GM19023 (cell line): ENCODE results near the gene STIMATE.

Experiments used
- ATAC-seq: cut with Tn5 transposase; IDR thresholded peaks from one replicate; pipeline ENCODE4 v1.9.1; 2021; ENCODE audit warnings: mild to moderate bottlenecking, moderate library complexity; ENCODE audit not compliant: unreplicated experiment

Gene STIMATE

GRCh38 chr3:52871761-52872160 lies 25.6 kb downstream of the STIMATE start:
- ATAC-seq = no peak

DNA sequence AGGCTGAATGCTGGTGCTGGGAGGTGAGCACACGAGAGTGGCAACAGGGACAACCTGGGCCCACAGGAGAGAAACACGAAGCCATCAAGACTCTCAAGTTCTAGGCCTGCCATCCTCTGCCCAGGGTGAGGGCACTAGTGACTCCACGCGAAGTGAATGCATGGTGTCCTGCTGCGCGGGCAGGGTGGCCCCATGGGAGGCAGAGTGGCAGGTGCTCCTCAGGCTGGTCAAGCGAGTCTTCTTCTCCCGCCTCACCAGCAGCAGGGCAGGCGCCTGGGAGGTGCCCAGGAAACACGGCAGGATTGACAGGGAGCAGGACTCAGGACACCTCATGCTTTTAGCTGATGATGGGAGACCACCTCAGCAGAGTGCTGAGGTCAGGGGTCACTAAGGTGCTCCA lies 26.9 kb downstream of the STIMATE start:
- ATAC-seq = no peak

DNA sequence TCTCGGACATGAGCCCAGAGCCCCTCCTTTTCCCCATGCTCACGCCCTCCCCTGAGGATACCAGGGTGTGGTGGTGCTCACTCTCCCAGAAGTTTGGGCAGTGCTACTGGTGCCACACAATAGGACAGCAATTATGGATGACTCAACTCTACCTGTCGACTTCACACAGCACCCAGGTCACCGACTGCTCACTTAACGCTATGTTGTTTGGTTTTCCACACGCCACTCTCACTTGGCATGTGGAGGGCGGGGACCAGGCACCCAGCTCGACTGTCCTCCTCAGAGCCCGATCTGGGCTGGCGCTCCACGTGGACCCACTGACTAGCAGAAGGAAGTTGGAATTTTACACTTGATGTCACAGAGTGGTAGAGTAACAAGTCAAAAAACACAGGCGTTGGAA lies 30.9 kb downstream of the STIMATE start:
- no peak for ATAC-seq

DNA sequence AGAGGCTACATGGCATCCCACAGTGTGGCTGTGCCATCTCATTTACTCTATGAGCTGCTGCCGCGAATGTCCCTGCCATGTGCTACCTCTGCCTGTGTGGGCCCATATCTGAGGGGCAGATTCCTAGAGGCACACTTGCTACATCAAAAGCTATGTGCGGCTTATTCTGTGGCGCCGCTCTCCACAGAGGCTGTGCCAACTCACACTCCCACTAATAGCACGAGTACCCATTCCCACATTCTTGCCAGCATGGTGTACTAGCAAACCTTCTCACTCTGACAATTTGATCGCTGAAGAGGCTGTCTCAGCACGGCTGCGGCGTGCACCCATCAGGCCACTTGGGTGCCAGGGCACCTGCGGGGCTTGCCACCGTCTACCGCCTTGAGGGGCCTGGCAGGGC lies 31.4 kb downstream of the STIMATE start:
- ATAC-seq = no peak

DNA sequence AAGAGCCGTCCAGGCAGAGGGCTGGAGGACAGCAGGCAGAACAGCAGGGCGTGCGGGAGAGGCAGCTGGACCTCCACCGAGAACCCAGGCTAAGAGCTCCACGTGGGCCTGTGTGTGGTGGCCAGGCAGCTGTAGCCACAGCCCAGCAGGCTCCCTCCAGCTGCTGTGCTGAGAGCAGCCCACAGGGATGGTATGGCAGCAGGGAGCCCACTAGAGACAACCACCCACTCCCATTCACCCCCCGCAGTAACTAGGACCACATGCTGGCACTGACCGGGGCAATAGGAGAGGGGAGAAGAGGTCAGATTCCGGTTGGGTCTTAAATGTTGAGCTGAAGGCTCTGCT lies 37.0 kb downstream of the STIMATE start:
- ATAC-seq = no peak

GRCh38 chr3:52859686-52860423 lies 37.5 kb downstream of the STIMATE start:
- no peak for ATAC-seq

DNA sequence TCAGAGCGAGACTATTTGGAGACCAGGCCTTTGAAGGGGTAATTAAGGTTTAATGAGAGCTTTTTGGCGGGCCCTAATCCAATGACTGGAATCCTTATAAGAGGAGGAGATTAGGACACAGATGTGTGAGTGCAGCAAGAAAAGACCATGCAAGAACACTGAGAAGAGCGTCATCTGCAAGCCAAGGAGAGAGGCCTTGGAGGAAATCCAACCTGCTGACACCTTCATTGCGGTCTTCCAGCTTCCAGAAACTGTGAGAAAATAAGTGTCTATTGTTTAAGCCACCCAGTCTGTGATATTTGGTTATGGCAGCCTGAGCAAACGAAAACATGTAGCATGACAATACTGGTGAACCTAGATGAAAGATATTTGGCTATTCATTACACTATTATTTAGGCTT lies 39.5 kb downstream of the STIMATE start:
- no peak for ATAC-seq

DNA sequence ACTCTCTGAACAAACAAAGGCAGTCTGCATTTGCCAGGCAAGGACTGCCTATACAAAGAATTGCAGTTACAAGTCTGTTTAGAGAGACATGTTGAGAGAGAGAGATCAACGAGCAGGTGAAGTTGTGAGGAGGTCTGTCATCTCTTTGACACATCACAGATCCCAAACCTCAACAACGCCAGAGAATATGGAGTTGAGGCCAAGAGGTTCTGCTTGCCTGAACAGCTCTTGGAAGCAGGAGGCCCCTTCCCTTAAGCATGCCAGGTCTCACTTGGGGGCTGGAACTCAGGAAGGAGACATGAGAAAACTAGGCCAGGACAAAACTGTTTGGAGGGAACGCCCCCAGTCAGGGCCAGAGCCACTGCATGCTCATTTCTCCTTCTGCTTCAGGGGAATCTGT lies 40.2 kb downstream of the STIMATE start:
- no peak for ATAC-seq

GRCh38 chr3:52856666-52857065 lies 40.7 kb downstream of the STIMATE start:
- no peak for ATAC-seq

GRCh38 chr3:52854013-52854412 lies 43.3 kb downstream of the STIMATE start:
- ATAC-seq = no peak

GRCh38 chr3:52852419-52852818 lies 44.9 kb downstream of the STIMATE start:
- ATAC-seq = no peak

DNA sequence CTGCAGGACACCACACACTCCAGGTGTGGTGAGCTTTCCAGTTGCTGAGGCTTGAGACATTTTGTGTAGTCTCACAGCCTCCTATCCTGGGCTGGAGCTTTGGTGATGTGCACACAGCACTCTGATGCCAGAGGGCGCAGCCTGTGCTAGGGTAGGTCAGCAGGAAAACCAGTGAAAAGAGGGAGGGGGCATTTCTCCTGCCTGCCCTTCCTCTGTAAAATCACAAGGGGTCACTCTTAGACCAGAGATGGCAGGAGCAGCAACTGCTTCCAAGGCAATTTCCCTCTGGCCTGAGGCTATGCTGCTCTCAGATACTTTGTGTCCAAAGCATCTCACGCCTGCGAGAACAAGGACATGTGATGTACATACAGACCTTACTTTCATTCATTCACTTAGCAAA lies 46.0 kb downstream of the STIMATE start:
- ATAC-seq = no peak

- no peak for ATAC-seq
Measured at GRCh38 chr3:52849656-52850055, 47.7 kb downstream of the STIMATE start.

- no peak for ATAC-seq
Measured at GRCh38 chr3:52848617-52849016, 48.7 kb downstream of the STIMATE start.

GRCh38 chr3:52847726-52848125 lies 49.6 kb downstream of the STIMATE start:
- ATAC-seq = no peak

DNA sequence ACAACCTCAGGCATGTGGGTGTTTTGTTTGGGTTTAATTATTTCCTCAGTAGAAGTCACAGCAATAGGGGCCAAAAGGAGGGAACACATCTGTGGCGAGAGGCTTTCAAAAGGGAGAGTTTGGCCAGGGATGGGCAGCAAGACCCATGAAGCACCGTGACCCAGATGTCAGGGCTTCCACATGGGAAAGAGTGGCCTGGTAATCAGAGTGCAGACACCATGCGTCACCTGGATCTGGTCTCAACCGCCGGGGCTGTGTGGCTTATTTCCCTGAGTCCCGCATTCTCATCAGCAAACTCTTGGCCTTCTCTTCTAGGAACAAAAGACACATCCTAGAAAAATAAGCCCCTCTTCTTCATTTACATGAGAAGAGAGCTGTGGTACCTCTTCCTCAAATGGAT lies 50.1 kb downstream of the STIMATE start:
- no peak for ATAC-seq

GRCh38 chr3:52846432-52846965 lies 50.8 kb downstream of the STIMATE start:
- ATAC-seq = no peak

- no peak for ATAC-seq
Measured at GRCh38 chr3:52845691-52846431, 51.5 kb downstream of the STIMATE start.

- no peak for ATAC-seq
Measured at GRCh38 chr3:52845157-52845556, 52.2 kb downstream of the STIMATE start.

DNA sequence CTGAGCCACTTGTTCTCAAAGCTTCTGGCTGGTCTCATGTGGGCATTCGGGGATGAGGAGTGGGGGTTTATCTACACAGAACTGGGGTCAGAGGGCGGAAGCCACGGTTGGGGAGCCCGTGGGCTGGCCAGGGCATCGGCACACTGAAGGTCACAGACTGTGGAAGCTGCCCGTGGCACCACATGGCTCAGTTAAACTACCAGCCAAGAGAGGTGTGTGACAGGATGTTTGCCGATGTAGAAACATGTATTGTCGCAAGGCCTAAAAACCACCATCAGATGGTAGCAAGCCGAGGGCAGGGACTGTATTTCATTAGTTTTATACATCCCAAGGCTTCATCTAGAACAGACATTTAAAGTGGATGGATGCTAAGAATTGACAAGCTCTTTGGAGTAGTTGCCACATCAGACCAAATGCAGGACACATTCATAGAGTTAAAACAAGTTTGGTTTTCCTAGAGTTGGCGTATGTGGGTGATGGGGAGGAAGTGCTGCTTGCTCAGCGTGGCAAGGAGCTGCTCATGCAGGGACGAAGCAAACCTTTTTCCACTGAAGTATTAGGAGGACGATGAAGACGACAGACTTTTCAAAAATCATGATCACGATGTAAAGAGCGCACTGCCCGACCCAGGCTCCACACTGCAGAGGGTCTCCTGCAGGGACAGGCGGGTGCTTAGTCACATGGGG lies 52.9 kb downstream of the STIMATE start:
- no peak for ATAC-seq

DNA sequence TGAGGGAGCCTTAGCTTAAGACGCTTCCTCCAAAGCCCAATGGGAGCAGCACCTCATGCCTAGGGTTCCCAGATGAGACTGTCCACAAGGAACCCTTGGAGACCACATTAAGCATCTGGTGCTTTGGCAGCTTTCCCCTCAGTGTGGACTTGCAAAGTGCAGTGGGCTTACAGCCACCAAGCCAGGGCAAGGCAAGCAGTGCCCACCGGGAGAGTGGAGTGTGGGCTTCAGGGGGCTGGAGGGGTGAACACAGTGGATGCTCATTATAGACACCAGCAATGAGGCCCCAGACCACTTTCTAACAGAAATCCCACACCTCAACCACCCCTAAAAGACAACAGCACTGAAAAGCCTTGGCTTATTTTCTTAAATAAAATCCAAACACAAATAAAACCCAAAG lies 53.5 kb downstream of the STIMATE start:
- ATAC-seq = no peak
